HG02763 (cell line): ENCODE results near the gene JAZF1.

Experiments used
- ATAC-seq: cut with Tn5 transposase; IDR thresholded peaks from one replicate; pipeline ENCODE4 v1.9.1; 2021; ENCODE audit warnings: mild to moderate bottlenecking, moderate library complexity; ENCODE audit not compliant: unreplicated experiment

Gene JAZF1

DNA sequence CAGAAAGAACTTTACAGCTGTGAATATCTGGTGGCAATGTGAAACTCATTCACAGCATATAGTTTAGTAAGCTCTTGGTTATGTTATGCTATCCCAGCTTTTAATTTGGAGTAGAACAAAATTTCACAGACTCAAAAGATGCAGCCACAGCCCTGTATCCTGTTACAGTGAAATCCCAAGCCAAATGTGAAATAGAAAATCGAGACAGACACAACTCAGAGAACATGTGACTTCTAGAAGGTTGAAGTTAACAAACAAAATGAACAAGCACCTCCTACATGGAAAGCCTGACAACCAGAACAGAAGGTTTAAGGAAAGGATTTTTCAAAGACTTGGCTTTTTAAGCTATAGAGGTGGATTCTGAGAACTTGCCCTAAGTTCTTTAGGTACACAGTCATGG is 39.6 kb downstream of the JAZF1 start:
- no peak for ATAC-seq

DNA sequence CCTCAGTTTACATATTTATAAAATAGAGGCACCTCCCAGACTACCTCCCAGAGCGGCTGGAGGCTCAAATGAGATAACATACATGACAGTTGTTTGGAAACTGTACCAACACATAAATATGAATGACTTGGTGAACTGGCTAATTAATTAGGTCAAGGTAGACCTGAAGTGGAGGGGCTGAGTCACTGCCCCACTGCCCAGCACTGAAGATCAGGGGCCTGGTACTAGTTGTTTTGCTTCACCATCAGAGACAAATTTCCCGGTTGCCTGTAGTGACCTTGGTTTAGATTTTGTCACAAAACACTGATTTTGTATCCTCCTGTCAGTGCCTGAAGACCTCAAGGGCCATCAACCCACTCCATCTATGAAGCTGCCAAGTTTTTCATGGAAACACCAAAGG is 41.8 kb downstream of the JAZF1 start:
- ATAC-seq = no peak

DNA sequence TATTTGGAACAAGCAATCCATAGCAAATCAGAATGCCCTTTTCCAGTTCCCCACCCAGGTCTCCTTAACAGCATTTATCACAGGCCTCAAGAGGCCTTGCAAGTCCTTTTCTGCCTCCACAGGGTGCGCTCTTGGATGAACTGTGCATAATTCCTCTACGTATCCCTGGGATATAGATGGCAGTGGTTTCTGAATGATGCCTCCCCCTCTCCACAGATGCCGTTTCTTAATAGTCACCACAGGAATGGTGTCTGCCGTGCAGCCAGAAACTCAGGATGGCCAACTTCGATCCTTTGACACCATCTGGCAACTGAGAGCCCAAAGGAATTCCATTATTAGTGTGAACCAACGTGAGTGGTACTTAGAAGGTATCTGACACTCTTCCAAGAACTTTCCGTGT is 43.1 kb downstream of the JAZF1 start:
- ATAC-seq = no peak

DNA sequence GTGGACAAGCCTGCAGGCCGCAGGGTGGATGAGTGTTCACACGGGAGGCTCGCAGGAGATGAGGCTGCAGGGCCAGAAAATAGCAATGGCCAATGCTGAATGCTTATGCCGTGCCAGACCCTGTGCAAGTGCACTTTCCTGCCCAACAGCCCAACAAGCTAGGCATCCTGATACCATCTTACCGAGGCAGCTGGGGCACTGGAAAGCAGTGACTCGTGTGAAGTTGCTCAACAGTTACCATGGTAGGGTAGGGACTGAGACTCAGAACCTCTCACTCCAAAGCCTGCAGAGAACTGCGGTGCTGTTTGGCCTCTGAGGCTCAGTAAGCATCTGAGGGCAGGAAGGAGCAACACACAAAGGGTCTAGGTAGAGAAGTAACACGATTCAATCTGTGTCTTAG is 43.7 kb downstream of the JAZF1 start:
- no peak for ATAC-seq

DNA sequence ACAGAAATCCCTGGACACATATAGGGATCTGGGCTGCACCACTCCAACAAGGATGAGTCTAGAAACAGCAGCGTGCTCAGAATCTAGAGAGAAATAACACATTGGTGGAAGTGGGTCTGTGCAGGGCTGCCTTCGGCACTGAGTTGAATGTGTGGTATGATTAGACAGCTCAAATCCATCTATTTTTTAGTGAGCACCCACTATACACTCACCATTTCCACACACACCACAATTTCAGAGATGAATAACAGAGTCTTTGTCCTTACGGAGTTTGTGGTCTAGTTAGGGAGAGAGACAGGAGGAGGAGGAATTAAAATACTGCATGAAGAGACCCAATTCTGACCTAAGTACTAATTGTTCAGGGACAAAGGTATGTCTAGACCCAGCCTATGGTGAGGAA is 44.2 kb downstream of the JAZF1 start:
- no peak for ATAC-seq

DNA sequence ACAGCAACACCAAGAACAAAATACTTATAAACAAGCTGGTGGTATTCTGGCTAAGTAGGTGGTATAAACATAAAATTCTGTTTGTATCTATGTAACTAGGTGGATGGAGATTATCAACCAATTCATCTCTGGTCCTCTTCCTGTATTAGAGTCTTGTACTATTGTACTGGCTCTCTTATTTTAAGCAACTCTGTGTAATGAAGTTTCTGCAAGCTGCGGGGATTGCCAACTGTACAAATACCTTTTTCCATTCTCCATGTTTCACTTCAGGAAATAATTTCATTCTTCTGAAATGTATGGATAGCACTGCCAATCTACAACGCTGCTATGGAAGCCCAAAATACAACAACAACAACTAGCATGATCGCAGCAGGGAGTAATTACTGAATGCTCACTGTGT is 44.8 kb downstream of the JAZF1 start:
- ATAC-seq = no peak

DNA sequence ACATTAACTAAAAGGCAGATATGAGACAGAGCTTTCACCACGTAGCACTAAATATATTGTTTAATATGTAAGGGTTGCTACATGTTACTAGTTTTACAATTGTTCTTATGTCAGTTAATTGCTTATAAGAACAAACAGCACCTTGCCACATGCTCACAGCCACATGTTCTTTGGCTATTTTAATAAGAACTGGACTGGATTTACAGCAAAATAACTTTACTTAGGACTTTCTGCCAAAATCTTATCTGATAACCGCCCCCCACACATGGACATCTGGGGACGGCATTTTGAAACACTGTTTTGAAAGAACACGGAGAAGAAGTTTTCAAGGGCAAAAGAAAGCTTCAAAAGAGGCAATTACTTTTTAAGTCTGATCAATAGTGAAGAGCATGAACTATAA is 45.3 kb downstream of the JAZF1 start:
- ATAC-seq = no peak

DNA sequence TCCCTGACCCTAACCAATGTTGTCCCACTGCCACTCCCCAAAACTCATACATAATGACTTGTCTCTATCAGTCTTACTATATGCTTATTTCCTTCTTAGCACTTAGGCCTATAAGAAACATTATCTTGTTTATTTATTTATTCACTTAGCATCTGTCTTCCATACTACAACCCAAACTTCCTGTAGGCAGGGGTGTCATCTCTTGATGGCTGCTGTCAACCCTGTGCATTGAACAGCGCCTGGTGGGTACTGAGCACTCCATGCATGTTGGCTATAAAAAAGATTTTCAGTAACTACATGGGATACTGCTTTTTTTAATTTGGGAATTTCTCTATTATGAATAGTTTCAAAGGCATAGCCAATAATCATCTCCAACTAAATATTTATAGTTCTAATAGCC is 46.7 kb downstream of the JAZF1 start:
- ATAC-seq = no peak

DNA sequence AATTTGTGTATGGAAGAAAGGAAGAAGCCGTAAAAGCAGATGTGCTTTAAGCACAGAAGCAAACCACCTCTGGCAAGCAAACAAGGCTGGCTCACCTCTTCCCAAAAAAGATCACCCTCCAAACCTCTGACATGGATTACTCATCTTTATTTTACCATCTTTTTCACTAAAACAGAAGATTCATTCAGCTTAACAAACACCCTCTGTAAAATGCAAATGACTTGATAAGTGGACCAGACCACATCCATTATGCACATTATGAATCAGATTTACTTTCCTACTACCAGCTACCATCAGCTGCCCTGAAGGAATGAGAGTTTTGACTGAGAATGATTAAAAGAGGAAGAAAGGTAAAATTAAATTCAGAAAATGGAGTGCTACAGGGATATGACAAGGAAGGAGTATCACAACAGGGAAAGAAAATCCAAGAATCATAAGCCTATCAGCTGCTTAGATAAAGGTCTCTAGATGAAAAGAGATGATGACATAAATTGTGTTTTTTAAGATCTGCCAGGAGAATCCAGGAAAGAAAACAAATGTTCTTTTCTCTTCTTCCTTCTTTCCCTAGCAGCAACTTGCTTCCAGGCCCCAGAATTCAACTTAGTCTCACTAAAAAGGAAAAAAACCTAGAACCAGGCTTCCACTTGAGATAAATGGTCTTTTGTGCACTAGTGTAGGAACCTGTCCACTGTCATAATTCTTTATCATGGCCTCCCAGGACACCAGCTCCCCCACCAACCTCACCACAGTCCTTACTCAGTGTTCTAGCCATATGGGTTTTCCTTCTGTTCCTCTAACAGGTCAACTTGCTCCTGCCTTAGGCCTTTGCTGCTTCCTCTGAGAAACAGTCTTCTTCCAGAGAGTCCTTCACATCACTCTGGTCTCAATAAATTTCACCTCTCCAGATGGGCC is 47.4 kb downstream of the JAZF1 start:
- no peak for ATAC-seq

DNA sequence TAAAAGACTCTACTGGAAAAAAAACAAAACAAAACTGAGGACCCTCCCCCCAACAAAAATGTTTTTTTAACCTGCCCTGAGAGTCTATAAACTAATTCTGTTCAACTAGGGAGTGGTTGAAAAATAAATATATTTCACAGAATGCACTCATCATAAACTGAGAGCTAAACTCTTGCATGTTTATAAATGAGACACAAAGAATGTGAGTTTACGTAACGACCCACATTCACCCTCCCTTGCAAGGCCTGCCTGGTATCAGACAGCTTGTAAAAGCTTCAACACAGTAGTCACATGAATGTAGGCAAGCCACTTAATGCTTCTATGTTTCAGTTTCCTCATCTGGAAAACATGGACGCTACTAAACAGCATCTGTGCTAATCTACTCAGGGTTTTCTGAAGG is 50.3 kb downstream of the JAZF1 start:
- ATAC-seq = no peak

DNA sequence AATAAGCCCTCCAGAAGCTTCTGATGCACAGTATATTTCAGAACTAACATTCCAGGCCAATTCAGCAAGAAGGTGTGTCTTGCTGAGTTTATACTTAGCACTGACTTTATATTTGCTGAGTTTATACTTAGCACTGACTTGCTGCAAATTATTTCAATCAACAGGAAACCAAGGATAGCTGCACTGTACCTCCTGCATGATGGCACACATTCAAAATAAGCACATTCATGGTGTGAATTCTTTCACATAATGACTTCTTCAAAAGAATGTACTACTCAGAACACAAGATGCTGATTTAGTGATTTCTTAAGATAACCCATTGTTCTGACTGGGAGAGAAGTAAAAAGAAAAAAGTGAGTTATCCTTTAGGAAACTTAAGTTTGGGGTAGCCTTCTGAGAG is 52.0 kb downstream of the JAZF1 start:
- ATAC-seq = no peak

DNA sequence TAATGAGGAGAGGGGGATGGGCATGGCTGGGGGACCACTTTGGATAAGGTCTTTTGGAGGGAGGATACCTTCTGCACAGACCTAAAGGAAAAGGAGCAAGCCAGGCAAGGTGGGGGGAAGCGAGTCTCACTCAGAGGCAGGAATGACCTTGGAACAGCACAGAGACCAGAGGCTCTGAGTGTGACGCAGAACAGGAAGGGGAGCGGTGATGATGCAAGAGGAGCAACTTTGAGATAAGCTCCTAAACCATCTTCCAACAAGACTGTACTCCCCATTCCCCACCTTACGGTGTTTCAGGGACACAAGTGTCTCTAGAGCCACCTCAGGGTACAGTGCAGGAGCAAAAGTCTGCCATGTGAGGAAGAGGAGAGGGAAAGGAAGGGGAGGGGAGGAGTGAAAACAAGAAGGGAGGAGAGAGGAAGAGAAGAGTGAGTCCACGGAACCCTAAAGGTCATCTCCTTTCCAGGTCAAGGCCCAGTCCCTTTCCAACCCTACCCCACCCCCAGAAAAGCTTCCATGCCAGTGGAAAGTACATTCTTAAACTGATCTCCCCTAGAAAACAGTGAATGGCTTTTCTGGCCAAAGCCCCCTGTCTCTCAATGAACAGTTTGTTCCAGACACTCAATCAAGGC is 54.1 kb downstream of the JAZF1 start:
- no peak for ATAC-seq

DNA sequence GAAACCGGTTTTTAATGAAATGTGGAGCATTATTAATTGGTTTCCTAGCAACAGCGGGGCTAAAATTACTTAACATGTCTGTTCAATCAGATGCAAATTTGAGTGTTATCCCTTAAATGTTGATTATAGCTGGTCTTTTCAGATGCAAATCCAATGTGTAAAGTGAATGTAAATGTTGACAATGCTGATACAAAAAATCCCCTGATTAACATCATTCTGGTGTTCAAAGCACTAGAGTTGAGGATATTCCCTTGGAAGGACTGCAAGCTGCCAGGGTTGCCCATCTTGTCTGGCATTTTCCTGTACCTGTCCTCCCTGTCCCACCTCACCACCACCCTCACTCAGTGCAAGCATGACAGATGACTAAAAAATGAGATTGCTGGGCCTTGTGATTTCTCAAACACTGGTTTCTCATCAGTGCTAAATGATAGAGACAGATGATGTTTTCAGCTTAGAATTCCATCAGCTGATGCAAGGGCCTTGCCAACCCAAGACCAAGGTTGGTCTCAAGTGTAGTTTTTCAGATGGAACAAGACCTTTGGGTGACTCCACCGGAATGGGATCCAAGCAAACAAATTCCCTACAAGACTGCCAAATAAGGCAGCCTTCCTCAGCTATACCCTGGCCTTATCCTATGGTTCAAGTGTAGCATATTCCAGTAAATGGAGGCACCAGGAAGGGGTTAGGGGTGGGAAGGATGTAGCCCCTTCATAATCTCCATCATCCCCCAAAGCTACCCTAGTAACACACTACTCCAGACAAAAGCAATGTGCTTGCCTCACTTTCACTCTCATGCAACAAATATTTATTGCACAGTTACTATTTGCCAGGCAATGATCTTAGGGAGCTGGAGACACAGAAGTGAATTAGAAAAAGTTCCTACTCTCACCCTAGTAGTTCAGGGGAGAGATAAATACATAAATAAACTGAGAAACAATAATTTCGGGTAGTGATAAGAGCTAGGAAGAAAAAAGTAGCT is 54.9 kb downstream of the JAZF1 start:
- no peak for ATAC-seq

DNA sequence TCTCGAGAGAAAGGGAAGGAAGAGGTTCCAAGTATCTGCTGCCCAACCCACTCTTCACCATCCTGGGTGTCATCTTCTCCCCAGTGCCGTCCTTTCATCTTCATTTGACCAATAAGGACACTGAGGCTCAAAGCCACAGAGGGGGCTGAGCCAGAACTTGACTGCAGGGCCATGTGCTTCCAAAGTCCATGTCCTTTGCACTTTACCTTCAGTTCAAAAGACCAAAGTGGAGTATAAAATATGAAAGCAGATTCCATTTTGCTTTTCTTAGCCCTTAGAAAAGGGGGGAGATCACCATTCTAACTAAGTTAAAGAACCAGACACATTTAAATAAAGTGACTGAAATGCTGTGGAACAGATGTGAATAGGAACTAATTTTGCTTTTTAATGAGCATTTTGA is 56.2 kb downstream of the JAZF1 start:
- ATAC-seq = no peak

DNA sequence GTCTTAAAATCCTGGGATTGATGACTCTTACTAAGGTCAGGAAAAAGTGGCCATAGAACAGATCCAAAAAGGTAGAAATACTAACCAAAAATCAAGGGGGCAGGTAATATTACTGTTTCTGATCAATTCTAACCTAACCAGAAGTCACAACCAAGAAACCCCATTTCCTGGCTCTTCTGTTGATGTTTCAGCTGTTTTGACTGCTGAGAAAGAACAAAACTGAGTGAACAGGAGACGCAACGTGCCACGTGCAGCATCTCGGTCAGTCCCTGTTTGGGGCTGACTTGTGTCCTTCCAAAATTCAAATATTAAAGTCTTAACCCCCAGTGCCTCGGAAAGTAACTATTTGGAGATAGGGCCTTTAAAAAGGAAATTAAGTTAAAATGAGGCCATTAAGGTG is 56.8 kb downstream of the JAZF1 start:
- no peak for ATAC-seq

DNA sequence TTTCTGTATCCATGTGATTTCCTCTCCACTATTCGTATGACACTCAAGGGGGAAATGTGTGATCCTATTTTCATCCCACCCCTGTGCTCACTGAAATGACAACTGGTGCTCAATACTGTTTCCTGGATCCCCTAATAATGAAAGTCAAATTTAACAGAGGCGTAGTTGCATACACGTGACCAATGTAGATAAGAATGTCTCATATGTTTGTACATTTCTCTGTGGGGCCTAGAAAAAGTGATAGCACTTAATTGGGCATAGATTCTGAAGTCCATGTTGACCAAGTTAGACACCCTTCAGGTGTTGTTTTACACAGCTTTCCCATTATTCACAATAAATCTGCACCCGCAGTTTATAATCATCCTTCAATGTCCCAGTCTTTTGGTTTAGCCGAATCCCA is 59.1 kb downstream of the JAZF1 start:
- ATAC-seq = no peak

DNA sequence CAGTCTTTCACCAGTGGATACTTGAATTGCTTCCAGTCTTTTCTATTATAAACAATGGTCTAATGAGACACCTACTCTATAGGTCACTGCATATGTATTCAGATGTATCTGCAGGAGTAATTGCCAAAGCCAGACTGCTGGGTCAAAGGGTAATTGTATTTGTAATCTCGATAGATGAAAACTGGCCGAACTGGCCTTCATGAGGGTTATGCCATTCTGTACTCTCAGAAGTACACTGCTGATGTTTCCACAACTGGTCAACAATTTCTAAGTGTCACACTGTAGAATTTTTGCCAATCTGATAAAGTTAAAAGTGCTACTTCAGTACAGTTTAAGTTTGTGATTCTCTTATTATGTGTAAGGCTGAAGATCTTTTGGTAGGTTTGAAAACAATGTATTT is 64.6 kb downstream of the JAZF1 start:
- no peak for ATAC-seq

DNA sequence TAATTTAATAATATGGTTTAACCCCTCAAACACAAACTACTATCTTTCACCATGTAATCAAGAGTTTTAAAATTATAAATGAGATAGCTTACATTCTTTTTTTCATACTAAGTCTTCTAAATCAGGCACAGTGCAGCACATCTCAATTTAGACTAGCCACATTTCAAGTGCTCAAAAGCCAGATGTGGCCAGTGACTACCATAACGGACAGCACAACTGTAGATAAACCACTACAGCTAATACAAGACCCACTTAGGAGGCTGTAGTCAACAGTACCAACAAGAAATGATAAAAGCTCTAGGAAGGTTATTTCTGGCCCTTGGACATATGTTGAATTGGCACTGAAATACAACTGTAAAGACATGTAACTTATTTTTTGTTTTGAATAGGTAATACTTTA is 65.3 kb downstream of the JAZF1 start:
- ATAC-seq = no peak

DNA sequence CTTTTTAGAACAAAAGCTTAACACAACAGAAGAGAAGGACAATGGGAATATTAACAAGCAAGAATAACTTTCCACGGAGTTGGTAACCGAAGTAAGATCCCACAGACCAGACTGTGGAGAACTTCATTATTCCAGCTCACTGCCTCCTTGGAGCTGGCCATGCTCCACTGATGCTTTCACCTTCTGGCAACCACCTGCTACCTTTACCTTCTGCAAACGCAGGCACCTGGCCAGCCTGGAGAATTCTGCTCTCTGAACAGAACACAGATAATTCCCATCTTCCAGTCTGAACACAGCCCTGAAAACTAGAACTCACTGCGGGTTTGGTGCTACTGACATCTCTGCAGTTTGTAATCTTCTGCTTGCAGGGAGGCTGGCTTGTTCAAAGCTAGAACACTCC is 66.5 kb downstream of the JAZF1 start:
- no peak for ATAC-seq

DNA sequence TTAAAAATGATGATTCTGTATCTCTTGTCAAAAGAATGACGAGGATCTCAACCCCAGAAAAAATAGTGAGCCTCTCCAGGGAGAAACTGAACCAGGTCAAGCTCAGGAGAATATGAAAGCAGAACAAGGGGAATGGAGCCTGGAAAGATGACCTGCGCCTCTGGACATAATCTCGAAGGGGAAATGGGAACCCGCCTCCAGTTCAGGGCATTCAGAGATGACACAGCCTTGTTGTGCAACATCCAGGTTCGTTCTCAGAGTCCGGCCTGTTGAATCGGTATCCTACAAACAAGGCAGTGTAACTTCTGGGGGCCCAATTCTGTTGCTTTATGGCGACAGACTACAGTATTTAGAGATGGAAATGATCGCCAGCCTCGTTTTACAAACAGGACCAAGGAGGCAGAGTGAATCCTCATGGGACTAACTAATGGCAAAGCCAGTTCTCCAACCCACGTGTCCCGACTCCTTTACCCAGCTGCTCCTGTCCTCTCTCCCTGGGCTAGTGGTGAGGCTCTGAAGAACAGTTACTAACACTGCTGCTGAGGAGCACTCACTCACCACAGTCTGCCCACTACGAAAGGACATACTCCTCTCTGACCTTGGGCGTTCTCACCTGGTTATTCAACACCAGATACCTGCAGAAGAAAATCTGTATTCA is 67.6 kb downstream of the JAZF1 start:
- no peak for ATAC-seq

DNA sequence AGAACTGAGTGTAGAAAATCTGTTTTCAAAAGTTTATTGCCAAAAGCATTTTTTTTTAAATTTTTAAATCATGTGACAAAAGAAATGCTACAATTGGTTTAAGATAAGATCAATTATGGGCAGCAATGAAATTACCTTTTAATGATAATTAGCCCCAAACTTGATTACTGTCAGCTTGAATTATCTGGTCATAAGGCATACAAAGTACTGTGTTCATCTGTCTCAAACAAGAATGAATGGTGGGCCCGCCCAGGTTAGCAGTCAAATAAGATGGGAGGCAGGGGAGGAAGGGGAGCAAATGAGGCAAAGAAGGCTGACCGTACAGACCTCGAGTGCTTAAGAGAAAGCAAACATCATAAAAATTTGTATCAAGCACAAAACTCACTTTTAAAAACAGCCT is 68.1 kb downstream of the JAZF1 start:
- ATAC-seq = no peak
